ENCODE data around the gene NSG1.
A peak's percentile ranks its signal among the peaks of the same experiment; 100 is the strongest.
"Not testable (repeated sequence)": the region's sequence is repeated elsewhere in the genome, so short reads cannot be mapped to it uniquely, and the experiment has no call there.

Gene NSG1

DNA sequence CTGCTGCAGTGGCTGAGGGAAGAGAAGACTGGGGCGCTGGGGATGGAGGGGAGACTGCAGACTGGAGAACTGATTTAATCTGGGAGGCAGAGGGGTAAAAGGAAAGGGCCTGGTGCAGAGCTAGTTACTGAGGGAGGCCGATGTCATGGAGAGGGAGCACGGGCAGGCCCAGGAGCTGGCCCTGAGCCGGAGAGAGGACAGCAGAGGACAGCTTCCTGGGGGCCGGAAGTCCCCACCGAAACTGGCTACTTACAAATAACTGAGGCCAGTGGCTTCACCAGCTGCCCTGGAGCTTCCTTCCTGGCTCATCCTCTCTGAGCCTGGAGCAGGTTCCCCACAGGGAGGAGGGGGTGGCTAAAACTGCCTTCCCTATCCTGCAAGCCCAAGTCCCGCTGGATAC, 26.9 kb downstream of the NSG1 start:
- DNase-seq, result peak in 3 of 10 donors; percentile 9 to 76 (median 35)
- intact Hi-C loops (cut with DNase I), result no loop called here

DNA sequence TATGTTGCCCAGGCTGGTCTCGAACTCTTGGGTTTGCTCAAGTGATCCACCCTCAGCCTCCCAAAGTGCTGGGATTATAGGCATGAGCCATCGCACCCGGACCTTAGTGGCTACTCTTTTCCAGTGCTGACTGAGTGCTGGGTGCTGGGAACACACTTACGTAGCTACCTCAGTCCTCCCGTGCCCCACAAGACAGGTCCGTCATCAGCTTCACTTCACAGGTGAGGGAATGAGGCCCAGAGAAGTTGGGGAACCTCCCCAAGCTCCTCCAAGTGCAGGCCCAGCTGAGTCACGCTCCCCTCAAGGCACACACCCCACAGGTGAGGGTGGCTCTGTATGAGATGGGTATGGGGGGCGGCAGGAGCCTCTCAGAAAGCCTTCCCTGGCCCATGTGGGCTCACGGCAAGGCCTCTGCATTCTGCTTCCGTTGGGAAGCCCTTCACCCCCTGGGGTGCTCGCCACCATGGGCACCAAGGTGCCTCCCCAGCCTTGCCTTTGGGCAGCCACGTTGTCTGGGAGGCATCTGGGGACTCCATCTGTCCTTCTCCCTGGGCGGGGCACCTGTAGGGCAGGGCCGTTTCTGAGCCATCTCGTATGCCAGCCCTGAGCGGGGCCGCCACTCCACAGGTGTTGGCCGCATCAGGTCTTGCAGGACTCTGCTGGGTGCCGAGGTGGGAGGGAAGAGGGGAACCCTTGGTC, 28.4 kb downstream of the NSG1 start:
- intact Hi-C loops (cut with DNase I), result no loop called here
- DNase-seq, result peak in 4 of 10 donors; percentile 1 to 76 (median 72)

DNA sequence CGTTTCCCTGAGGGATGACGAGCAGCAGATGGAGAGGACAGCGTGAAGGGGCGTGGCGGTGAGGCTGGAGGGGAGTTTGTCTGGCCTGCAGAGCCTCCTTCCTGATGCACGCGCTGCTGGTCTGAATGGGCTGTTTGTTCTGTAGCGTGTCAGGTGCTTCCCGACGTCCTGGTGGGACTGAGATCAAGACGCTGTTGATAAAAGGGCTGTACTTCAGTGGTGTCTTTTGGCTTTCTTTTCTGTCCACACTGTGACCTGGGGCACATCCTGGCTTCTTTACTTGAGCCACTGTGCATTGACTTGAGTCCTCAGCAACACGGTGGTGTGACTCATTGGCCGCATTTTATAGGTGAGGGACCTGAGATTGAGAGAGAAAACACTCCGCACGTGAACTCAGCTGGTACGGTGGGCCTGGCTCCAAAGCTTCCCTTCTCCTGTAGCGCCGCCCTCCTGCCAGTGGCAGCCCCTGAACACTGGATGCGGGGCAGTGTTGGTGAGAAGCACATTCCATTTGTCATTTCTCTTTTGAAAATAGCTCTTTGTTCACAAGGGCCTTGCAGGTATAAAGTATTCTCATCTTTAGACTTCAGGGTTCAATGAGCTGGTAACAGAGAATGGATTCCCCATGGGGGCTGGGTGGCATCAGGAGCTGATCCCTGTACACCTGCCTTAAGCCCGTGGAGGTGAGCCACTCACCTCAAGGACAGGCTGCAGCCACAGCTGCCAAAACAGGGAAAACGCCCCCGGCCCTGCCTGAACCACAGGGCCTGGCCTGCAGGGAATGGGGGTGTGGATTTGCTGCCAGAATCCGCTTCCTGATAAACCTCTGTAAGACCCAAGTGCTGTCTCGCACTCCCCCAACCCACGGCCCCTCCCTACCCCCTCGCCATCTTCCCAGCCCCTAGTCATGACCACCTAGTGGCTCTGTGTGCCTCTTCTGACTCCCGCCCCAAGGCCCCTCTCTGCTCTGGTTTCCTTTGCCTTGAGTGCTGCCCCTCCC, 29.2 kb downstream of the NSG1 start:
- peak in 3 of 10 donors; percentile 39 to 62 (median 55) for DNase-seq

DNA sequence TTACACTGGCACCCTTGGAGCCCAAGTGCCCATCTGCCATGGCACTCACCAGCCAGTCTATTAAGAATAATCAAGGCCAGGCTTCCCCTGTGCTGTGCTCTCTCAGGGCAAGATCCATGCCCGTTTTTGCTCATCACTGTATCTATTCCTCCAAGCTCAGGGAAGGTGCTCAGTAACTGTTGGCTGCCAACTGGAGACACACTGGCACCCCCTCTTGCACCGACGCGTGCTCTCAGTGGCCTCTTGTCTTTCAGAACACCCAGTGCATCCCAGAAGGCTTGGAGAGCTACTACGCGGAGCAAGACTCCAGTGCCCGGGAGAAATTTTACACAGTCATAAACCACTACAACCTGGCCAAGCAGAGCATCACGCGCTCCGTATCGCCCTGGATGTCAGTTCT, 30.1 kb downstream of the NSG1 start:
- intact Hi-C loops (cut with DNase I), result no loop called here
- DNase-seq, result peak in 4 of 10 donors; percentile 16 to 55 (median 32)

More for the DNA sequence above, 29.2 kb downstream of the NSG1 start:
- intact Hi-C loops (cut with DNase I), result no loop called here

DNA sequence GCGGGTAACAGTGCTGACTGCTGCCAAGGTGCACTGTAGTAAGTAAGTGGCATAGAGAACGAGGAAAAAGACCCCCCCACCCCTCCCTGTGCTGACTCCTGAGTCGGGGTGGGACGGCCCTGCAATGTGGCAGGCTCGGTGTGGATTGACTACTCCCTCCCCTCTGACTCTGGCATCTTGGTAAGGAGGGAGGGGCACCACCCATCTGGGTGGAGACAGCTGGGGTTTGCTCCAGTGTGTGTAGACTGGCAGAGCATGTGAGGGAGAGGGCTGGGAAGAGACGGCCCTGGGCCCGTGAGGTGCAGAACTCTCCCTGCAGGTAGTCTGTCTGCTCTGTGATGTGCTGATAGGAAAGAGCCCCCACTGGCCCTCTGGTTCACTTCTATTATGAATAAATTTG, 31.0 kb downstream of the NSG1 start:
- intact Hi-C loops (cut with DNase I), result no loop called here
- peak in 3 of 10 donors; percentile 50 to 78 (median 63) for DNase-seq

DNA sequence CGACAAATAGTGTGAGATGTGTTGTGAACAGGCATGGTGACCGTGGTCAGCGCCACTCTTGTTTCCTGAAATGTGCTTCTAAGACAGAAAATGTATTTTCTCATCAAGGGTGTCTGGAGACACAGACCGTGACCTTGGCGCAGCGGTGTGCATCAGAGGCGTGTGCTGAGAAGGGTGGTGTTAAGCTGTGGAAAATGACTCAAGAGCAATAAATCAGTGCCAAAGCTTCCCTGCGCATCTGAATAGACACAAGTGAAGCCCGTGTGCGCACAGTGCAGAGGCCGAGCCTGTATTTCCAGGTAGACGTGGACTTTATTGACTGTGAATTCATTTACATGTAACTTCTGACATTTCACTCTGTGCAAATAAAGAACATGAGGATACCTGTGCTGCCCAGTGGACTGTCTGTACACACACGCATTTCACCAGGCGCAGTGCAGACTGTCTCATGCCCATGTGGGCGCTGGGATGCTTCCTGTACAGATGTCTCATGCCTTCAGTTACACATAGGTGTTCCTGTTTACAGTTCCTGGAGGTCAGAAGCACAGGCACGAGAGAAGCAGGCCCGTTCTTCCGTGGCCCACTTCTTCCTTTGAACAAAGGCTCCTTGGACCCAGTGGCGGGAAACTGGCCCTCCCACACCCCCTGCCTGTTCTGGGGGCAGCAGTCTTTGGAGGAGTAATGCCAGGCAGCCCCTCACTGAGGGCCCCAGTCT, 31.9 kb downstream of the NSG1 start:
- peak in 2 of 10 donors; percentile 11 to 56 for DNase-seq
- intact Hi-C loops (cut with DNase I), result no loop called here

DNA sequence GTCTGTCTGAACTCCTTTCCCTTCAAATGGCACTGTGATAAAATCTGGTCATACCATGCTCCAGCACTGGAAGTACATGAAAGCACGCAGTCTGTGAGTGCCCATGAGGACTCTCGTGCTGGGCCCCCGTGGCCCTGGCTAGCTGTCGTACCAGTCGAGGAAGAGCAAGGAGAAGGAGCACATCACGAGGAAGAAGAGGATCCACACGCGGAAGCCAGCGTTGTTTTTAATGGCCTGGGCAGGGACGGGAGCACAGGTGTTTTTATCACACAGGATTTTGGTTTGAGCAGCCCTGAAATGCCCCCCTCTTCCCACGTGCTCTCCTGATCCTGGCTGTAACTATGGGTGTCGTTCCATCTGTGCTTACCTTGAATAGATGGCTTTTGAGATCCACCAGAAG, 33.0 kb downstream of the NSG1 start:
- intact Hi-C loops (cut with DNase I), result no loop called here
- DNase-seq, result peak in 1 of 10 donors; percentile 34

DNA sequence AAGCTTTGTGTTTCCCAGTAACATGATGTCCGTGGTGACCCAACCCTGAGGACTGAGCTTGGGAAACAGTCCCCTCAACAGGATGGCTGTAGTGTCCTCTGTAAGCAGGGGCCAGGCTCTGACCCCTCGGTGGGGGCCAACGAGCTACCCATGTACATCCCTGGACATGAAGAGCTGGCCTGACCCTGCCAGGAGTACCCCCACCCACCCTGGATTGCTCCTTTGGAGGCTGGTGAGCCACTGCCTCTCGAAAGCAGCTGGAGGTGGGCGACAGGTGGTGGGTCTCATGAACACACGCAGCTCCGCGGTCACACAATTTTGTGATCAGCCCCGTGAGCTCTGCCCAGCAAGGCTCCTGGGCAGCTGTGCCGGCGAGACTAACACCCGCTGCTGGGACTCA, 33.5 kb downstream of the NSG1 start:
- intact Hi-C loops (cut with DNase I), result no loop called here

DNA sequence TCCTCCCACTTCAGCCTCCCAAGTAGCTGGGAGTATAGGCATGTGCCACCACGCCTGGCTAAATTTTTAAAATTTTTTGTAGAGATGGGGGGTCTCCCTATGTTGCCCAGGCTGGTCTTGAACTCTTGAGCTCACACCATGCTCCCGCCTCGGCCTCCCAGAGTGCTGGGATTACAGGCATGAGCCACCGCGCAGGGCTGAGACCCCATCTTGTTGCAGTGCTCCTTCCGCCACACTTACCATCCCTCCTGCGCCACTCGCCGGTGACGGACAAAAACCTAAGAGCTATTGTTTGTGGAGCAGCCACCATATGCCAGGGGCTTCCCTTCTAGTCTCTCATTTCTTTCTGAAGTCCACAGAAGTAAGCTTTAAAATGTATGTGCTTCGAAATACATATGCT, 34.5 kb downstream of the NSG1 start:
- intact Hi-C loops (cut with DNase I), result no loop called here
- peak in 1 of 10 donors; percentile 41 for DNase-seq

More for the DNA sequence above, 33.5 kb downstream of the NSG1 start:
- DNase-seq, result peak in 2 of 10 donors; percentile 59 to 72

DNA sequence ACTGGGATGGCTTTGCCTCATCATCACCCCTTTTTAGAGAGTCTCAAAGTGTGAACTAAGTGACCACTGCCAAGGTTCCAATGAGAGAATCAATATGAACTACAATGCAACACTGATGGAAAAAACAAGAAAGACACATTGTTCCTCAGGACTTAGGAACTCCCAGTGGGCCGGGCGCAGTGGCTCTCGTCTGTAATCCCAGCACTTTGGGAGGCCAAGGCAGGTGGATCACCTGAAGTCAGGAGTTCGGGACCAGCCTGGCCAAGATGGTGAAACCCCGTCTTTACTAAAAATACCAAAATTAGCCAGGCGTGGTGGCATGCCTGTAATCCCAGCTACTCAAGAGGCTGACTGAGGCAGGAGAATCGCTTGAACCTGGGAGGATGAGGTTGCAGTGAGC, 35.2 kb downstream of the NSG1 start:
- intact Hi-C loops (cut with DNase I); DNase-seq: not testable (repeated sequence)

DNA sequence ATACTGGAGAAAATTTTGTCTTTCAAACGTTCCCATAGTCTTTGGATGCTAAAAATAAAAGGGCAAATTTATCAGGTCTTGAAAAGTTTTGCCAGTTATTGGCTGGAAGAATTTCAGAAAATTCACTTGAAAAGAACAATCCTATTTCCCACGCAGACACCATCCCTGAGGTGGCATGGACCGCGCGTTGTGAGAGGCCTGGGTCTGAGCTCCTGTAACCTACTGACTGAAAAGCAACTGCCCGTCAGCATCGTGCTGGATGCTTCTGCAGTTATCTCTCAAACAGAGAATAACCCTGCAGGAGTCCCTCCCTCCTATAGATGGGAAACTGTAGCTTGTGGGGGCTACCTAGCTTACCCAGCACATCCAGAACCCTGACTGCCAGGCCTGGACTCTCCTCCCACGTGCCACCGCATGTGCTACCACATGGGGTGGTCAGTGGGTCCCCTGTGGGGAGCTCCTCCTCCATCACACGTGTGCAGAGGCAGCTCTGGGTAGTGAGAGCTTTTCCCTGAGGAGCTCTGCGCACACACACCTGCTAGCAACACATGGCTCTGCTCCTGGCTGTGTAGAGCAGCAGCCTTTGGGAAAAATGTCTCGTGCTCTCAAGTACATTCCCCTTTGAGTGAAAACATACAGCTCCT, 36.1 kb downstream of the NSG1 start:
- peak in 2 of 10 donors; percentile 65 to 77 for DNase-seq
- intact Hi-C loops (cut with DNase I), result no loop called here

DNA sequence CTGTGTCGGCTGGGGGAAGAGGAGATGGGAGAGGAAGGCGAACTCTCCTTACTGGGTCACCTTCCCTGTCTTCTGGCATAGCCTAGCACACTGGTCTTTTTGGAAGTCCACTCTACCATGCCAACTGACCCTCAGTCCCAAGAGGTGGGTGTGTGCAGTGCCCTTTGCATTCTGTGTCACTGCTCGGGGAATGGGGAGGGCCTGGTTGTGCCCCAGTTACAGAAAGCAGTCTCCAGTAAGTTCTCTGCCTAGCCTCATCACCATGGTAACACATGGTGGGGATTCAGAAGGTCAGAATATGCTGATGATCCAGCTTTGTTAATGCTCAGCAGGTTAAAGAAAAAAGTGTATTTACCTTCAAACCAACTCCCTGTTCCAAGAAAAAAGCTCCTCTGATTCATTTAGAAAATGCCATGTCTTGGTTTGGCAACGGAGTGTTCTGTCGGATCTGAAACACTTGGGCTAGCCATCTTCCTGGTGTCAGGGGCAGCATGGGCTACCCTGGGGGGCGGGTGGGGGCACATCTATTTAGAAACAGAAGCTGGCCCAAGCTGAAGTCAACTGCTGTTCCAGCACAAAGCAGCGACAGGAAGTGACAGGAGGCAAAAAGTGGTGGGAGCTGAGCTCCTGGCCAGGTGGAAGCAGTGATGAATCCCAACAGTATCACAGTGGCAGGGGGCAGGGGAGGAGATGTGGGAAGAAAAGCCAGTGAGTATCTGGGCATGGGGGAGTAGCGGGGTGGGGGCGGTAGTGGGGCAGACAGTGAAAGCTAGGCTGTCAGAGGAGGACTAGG, 37.0 kb downstream of the NSG1 start:
- DNase-seq, result peak in 3 of 10 donors; percentile 33 to 62 (median 60)
- intact Hi-C loops (cut with DNase I), result no loop called here

DNA sequence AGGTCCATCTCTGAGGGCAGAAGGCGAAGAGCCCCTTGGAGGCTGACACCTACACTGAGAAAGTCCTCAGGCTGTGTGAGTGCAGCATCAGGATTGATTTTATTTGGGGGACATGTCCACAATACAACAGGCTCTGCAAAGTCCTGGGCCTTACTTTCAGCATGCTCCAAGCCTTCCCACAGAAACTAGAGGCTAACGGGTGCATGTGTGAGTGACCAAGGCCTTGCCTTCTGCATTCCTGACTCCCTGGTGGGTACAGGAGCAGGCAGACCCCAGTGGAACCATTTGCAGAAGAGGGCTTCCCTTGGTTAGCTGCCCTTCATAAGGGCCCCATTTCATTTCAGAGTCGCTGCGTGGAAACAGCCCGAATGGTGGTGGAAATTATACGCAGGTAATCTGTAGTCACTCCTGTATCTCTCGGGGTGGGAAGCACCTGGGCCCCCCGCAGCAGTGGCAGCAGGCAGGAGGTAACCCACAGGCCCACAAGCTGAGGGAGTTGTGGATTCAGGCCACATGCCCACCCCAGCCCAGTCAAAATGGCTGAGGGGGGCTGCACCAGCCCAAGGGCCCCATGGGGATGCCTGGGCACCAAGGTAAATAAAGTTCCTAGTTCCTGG, 37.7 kb downstream of the NSG1 start:
- DNase-seq, result peak in 1 of 10 donors; percentile 46
- intact Hi-C loops (cut with DNase I), result no loop called here

DNA sequence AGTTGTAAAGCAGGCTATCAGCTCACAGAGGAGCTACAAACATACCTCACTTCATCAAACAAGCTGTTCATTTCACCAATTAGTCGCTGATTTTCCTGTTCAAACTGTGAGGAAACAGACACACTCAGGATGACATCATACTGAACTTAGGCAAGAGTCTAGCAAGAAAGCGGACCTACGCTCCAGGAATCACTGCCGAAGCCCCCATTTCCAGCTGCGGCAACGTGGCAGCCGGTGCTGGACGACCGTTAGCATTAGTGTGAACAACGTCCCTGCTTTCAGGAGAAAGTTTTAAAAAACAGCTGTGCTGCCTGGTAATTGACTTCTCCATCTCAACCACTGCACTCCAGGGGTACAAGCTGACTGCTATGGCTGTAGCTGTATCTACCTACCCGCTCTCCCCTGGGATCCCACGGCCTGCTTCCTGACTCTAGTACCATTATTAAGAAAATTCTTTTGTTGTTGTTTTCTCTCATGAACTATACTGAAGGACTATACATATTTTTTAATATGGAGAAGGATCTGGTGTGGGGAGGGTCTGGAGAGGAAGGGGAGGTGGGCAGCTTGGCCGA, 38.3 kb downstream of the NSG1 start:
- intact Hi-C loops (cut with DNase I), result no loop called here
- peak in 1 of 10 donors; percentile 22 for DNase-seq

DNA sequence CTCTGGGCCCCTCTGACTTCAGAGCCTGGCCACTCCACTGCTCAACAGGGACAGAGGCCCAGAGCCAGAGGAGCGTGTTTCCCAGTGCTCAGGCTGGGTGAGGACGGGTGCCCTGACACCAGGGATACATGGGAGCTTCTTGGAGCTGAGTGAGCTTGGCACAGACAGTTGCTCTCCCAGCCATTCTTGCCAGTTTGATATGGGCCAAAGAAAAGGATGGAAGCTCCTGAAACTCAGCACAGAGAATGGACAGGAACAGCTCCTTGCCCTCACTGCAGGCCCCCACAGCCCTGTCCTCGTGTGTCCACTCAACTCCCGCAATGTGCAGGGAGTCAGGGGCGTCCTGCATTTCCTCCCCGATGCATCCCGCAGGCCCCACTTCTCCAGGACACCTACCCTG, 38.8 kb downstream of the NSG1 start:
- intact Hi-C loops (cut with DNase I), result no loop called here
- peak in 1 of 10 donors; percentile 67 for DNase-seq

DNA sequence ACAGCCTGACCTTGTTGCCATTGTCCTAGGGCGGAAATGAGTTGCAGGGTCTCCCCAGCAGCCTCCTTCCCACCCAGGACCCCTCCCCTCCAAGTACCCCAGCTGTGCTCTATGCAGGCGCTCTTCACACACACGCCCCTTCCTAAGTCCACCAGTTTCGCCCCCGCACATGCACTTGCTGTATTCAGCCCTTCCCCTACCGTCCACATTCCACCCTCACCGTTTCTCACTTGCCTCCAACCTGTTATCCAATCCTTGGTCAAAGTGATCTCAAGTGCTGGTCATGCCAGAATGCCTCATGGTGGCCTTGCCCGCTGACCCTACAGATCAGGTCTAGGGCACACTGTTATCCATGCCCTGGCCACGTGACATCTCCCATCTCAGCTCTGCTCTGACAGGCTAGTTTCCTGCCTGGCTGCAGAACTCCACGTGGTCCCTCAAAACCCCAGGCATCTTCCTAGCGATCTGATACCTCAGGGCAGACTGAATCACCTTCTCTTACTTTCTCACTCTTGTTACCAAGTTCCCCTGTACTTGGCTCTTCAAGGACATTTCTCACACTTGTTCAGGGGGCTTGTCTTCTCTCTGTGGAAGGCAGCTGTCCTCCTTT, 39.7 kb downstream of the NSG1 start:
- intact Hi-C loops (cut with DNase I), result no loop called here

DNA sequence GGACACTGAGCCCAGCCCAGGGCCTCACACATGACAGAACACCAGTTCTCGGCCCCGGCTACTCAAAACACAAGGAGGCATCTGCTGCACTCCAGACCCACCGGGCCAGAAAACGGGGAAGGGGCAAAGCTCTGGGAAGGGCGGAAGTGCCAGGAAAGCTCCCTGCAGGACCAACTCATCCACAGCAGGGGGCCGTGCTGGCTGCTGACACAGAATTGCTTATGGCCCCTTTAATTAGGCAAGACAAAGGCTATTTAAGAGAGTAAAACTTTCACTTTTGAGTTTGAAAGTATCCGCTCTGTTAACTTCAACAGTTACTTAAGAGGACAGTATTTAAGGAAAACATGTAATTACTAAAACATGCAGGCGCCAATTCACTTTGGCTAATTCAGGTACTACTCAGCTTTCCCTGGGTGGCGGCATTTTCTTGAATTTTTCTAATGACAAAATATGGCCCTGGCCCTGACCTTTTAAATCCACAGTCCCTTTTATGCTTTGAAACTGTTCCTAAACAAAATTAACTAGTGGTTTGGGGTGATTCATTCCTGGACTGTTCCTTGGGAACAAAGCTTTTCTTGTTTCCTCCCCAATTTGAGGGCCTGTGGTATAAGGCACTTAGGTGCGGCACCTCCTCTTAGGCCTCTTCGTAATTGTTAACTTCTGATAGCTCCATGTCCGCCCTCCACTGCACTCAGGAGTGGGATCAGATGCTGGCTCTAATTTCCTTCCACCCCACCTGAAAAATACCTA, 40.4 kb downstream of the NSG1 start:
- DNase-seq, result peak in 1 of 10 donors; percentile 67
- intact Hi-C loops (cut with DNase I), result no loop called here

More for the DNA sequence above, 39.7 kb downstream of the NSG1 start:
- DNase-seq, result peak in 1 of 10 donors; percentile 26
